Neutrophil (primary cell): ENCODE results near the gene KCNE3.
"Not testable (repeated sequence)": the region's sequence is repeated elsewhere in the genome, so short reads cannot be mapped to it uniquely, and the experiment has no call there.

Experiments used
- H3K27ac ChIP-seq: fragments of 200-600 bp; sonication (generic); 2 replicates; pipeline ENCODE4 v1.5.1; 2016; ENCODE audit warnings: mild to moderate bottlenecking, moderate library complexity
- H3K27me3 ChIP-seq: fragments of 200-600 bp; sonication (generic); 2 replicates; pipeline ENCODE4 v1.6.0; 2016; ENCODE audit warnings: mild to moderate bottlenecking
- H3K36me3 ChIP-seq: fragments of 200-600 bp; sonication (generic); 2 replicates; pipeline ENCODE4 v1.5.1; 2017
- H3K4me1 ChIP-seq, 2 experiments: fragments of 200-600 bp in 1 of 2; sonication (generic) in 1 of 2; 1 replicate in 1 of 2; 2 replicates in 1 of 2; pipeline versions ENCODE4 v1.5.1 to v1.6.1; 2013 to 2016; ENCODE audit warnings: low read depth in 1 of 2, low read length in 1 of 2, mild to moderate bottlenecking in 1 of 2, moderate library complexity in 1 of 2; ENCODE audit not compliant: control insufficient read depth in 1 of 2, insufficient read depth in 1 of 2
- H3K4me3 ChIP-seq, 2 experiments: fragments of 200-600 bp in 1 of 2; sonication (generic) in 1 of 2; 1 replicate in 1 of 2; 2 replicates in 1 of 2; pipeline ENCODE4 v1.5.1; 2013 to 2016; ENCODE audit warnings: low read depth in 1 of 2, low read length in 1 of 2, mild to moderate bottlenecking in 1 of 2, moderate library complexity in 1 of 2
- H3K9me3 ChIP-seq: fragments of 200-600 bp; sonication (generic); 2 replicates; pipeline ENCODE4 v1.5.1; 2016
- CTCF ChIP-seq: fragments of 200-600 bp; sonication (generic); IDR thresholded peaks from 2 replicates; pipeline ENCODE4 v1.5.1; 2016; ENCODE audit warnings: antibody characterized with exemption

KCNE3 gene

GRCh38 chr11:74427384-74427886 lies 39.9 kb downstream of the KCNE3 start:
- no peak for TF ChIP-seq CTCF
- H3K27me3 ChIP-seq, result no peaks in the 10 kb centered on the region

GRCh38 chr11:74425100-74425499 lies 42.2 kb downstream of the KCNE3 start:
- Histone ChIP-seq H3K36me3 (no peaks in the 10 kb centered on the region), H3K4me3 (no peak overlapping the region), H3K27ac (no peak overlapping the region), H3K9me3 (no peaks in the 10 kb centered on the region), H3K27me3 (peaks cover 6% of the 10 kb centered on the region), H3K4me1 (no peaks in the 10 kb centered on the region)
- no peak for TF ChIP-seq CTCF

More at GRCh38 chr11:74427384-74427886, 39.9 kb downstream of the KCNE3 start:
- H3K4me3 ChIP-seq, result no peak overlapping the region
- no peaks in the 10 kb centered on the region for H3K9me3 ChIP-seq
- H3K36me3 ChIP-seq, result no peaks in the 10 kb centered on the region
- H3K4me1 ChIP-seq, result no peaks in the 10 kb centered on the region
- no peak overlapping the region for H3K27ac ChIP-seq

- Histone ChIP-seq H3K4me1 (no peaks in the 10 kb centered on the region), H3K9me3 (no peaks in the 10 kb centered on the region), H3K27me3 (peaks cover 6% of the 10 kb centered on the region), H3K4me3 (no peak overlapping the region), H3K27ac (no peak overlapping the region), H3K36me3 (no peaks in the 10 kb centered on the region)
- TF ChIP-seq CTCF, result no peak
Measured at GRCh38 chr11:74418509-74418895, 48.8 kb downstream of the KCNE3 start.

GRCh38 chr11:74417860-74418508 lies 49.4 kb downstream of the KCNE3 start:
- no peaks in the 10 kb centered on the region for H3K9me3 ChIP-seq
- no peaks in the 10 kb centered on the region for H3K36me3 ChIP-seq
- no peaks in the 10 kb centered on the region for H3K4me1 ChIP-seq
- no peak for TF ChIP-seq CTCF
- peaks cover 6% of the 10 kb centered on the region for H3K27me3 ChIP-seq
- no peak overlapping the region for H3K4me3 ChIP-seq
- no peak overlapping the region for H3K27ac ChIP-seq

- no peaks in the 10 kb centered on the region for H3K36me3 ChIP-seq
- TF ChIP-seq CTCF, result no peak
- H3K27ac ChIP-seq, result no peak overlapping the region
- no peak overlapping the region for H3K4me3 ChIP-seq
- H3K9me3 ChIP-seq, result no peaks in the 10 kb centered on the region
- H3K27me3 ChIP-seq, result peaks cover 6% of the 10 kb centered on the region
- H3K4me1 ChIP-seq, result no peaks in the 10 kb centered on the region
Measured at GRCh38 chr11:74417379-74417804, 50.0 kb downstream of the KCNE3 start.

GRCh38 chr11:74416974-74417373 lies 50.4 kb downstream of the KCNE3 start:
- not testable (repeated sequence) for H3K27ac ChIP-seq, H3K36me3 ChIP-seq, H3K27me3 ChIP-seq, H3K4me3 ChIP-seq, H3K9me3 ChIP-seq, H3K4me1 ChIP-seq
